ENCODE results near the gene SH2B3. TPM values are rescaled to one million over a fixed set of nuclear protein-coding genes. Genes with fewer than 3 reads are reported as not detected.

The SH2B3 gene
- polyA plus RNA-seq, 1 donor from 2014 or later, result 3.0 TPM

- H3K36me3 ChIP-seq (ENCODE audit: insufficient read depth, low read length), result no peaks in the 10 kb centered on the region
- H3K4me2 ChIP-seq (ENCODE audit: low read length), result no peak overlapping the region
- TF ChIP-seq POLR2AphosphoS5 (IDR thresholded peaks at IDR 0.05), result no peak
- no peak for TF ChIP-seq EZH2 (IDR thresholded peaks at IDR 0.05; ENCODE audit: borderline replicate concordance, insufficient read depth, low read length, poor library complexity, severe bottlenecking)
- TF ChIP-seq, protein P1, sequence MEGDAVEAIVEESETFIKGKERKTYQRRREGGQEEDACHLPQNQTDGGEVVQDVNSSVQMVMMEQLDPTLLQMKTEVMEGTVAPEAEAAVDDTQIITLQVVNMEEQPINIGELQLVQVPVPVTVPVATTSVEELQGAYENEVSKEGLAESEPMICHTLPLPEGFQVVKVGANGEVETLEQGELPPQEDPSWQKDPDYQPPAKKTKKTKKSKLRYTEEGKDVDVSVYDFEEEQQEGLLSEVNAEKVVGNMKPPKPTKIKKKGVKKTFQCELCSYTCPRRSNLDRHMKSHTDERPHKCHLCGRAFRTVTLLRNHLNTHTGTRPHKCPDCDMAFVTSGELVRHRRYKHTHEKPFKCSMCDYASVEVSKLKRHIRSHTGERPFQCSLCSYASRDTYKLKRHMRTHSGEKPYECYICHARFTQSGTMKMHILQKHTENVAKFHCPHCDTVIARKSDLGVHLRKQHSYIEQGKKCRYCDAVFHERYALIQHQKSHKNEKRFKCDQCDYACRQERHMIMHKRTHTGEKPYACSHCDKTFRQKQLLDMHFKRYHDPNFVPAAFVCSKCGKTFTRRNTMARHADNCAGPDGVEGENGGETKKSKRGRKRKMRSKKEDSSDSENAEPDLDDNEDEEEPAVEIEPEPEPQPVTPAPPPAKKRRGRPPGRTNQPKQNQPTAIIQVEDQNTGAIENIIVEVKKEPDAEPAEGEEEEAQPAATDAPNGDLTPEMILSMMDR (IDR thresholded peaks at IDR 0.05; ENCODE audit: poor library complexity, severe bottlenecking), result no peak
- TF ChIP-seq MXI1 (conservative IDR thresholded peaks at IDR 0.05; ENCODE audit: poor library complexity, severe bottlenecking), result no peak
- no peak overlapping the region for H3K4me3 ChIP-seq (ENCODE audit: low read length)
- no peaks in the 10 kb centered on the region for H3K9me2 ChIP-seq (ENCODE audit: insufficient read depth, low read length)
- H3K27me3 ChIP-seq (ENCODE audit: insufficient read depth, low read depth, low read length), result no peaks in the 10 kb centered on the region
- H4K20me1 ChIP-seq (ENCODE audit: insufficient read depth), result no peaks in the 10 kb centered on the region
- no peaks in the 10 kb centered on the region for H3K9me3 ChIP-seq (ENCODE audit: low read length)
- H2AFZ ChIP-seq (ENCODE audit: low read depth, low read length), result no peak overlapping the region
- H3F3A ChIP-seq (ENCODE audit: insufficient read depth, low read length, poor library complexity, severe bottlenecking), result no peaks in the 10 kb centered on the region
- no peak overlapping the region for H3K9ac ChIP-seq (ENCODE audit: low read length)
- no peaks in the 10 kb centered on the region for H3K79me2 ChIP-seq (replicated peaks; ENCODE audit: insufficient read depth, low read length)
- no peak overlapping the region for H3K27ac ChIP-seq (ENCODE audit: low read length)
These were observed 56.6 kb downstream of the SH2B3 start for GRCh38 chr12:111462210-111462769.

GRCh38 chr12:111467092-111467856, 61.6 kb downstream of the SH2B3 start:
- Histone ChIP-seq H3K79me2 (replicated peaks; ENCODE audit: insufficient read depth, low read length) (no peaks in the 10 kb centered on the region), H3K36me3 (ENCODE audit: insufficient read depth, low read length) (peaks cover 3% of the 10 kb centered on the region), H3K9me2 (ENCODE audit: insufficient read depth, low read length) (no peaks in the 10 kb centered on the region), H3K9me3 (ENCODE audit: low read length) (no peaks in the 10 kb centered on the region), H2AFZ (ENCODE audit: low read depth, low read length) (no peak overlapping the region), H3K9ac (ENCODE audit: low read length) (no peak overlapping the region), H3K27me3 (ENCODE audit: insufficient read depth, low read depth, low read length) (no peaks in the 10 kb centered on the region), H3F3A (ENCODE audit: insufficient read depth, low read length, poor library complexity, severe bottlenecking) (no peaks in the 10 kb centered on the region), H3K27ac (ENCODE audit: low read length) (no peak overlapping the region), H4K20me1 (ENCODE audit: insufficient read depth) (no peaks in the 10 kb centered on the region), H3K4me3 (ENCODE audit: low read length) (no peak overlapping the region), H3K4me2 (ENCODE audit: low read length) (no peak overlapping the region)
- no peak for TF ChIP-seq MXI1 (conservative IDR thresholded peaks at IDR 0.05; ENCODE audit: poor library complexity, severe bottlenecking)

DNA sequence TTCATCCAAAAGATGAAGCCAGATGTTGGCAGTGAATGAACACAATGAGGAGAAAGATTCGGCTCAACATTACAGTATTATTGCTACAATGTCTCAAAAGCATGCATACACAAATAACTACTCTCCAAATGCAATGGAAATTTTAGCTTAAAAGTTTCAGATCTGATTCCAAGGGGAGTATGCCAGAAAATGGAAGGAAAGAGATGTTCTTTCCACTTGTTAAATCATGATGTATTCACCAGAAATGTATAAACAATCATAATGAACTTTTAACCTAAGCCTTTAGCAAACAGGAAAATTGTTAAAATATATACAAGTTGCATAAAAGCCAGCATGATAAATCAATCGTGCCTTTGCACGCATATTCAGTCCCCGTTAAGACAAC, 62.1 kb downstream of the SH2B3 start:
- TF ChIP-seq SMC3 (conservative IDR thresholded peaks at IDR 0.05; ENCODE audit: poor library complexity) (no peak), EP300 (conservative IDR thresholded peaks at IDR 0.05; ENCODE audit: poor library complexity, severe bottlenecking) (no peak), MXI1 (conservative IDR thresholded peaks at IDR 0.05; ENCODE audit: poor library complexity, severe bottlenecking) (no peak), REST (IDR thresholded peaks at IDR 0.05; ENCODE audit: borderline replicate concordance) (no peak), EZH2 (IDR thresholded peaks at IDR 0.05; ENCODE audit: borderline replicate concordance, insufficient read depth, low read length, poor library complexity, severe bottlenecking) (no peak), POLR2AphosphoS5 (IDR thresholded peaks at IDR 0.05) (no peak), RAD21 (conservative IDR thresholded peaks at IDR 0.05) (no peak), TAF1 (IDR thresholded peaks at IDR 0.05; ENCODE audit: low read depth) (no peak)
- TF ChIP-seq, protein P1 (IDR thresholded peaks at IDR 0.05; ENCODE audit: poor library complexity, severe bottlenecking), result no peak
- Histone ChIP-seq H3K27ac (ENCODE audit: low read length) (no peak overlapping the region), H3K27me3 (ENCODE audit: insufficient read depth, low read depth, low read length) (no peaks in the 10 kb centered on the region), H2AFZ (ENCODE audit: low read depth, low read length) (no peak overlapping the region), H3K36me3 (ENCODE audit: insufficient read depth, low read length) (peaks cover 3% of the 10 kb centered on the region), H3K4me2 (ENCODE audit: low read length) (no peak overlapping the region), H3K9me3 (ENCODE audit: low read length) (no peaks in the 10 kb centered on the region), H4K20me1 (ENCODE audit: insufficient read depth) (no peaks in the 10 kb centered on the region), H3K79me2 (replicated peaks; ENCODE audit: insufficient read depth, low read length) (no peaks in the 10 kb centered on the region), H3K9me2 (ENCODE audit: insufficient read depth, low read length) (no peaks in the 10 kb centered on the region), H3K9ac (ENCODE audit: low read length) (no peak overlapping the region), H3K4me3 (ENCODE audit: low read length) (no peak overlapping the region), H3F3A (ENCODE audit: insufficient read depth, low read length, poor library complexity, severe bottlenecking) (no peaks in the 10 kb centered on the region)

Data from neural cell (in vitro differentiated cells).